Endothelial cell of umbilical vein (primary cell): ENCODE measurements around the gene FDX1.

ENCODE experiments used
- CTCF ChIP-seq, 2 donors: IDR thresholded peaks; 1 replicate in 1 of 2; 2 replicates in 1 of 2; pipeline ENCODE4 v1.5.1; 2011; ENCODE audit warnings: low read length in 2 of 2, mild to moderate bottlenecking in 2 of 2, moderate library complexity in 2 of 2, control low read depth in 1 of 2, inconsistent platforms in 1 of 2, low read depth in 1 of 2; ENCODE audit not compliant: insufficient read depth in 1 of 2; ENCODE audit errors: extremely low read depth in 1 of 2
- EZH2 ChIP-seq: IDR thresholded peaks from 2 replicates; pipeline ENCODE4 v1.6.1; 2012; ENCODE audit warnings: borderline replicate concordance, low read depth, mild to moderate bottlenecking, moderate library complexity, low read length, inconsistent platforms; ENCODE audit not compliant: severe bottlenecking
- FOS ChIP-seq: IDR thresholded peaks from 2 replicates; pipeline ENCODE4 v1.6.1; 2011; ENCODE audit warnings: mild to moderate bottlenecking, low read length, moderate library complexity, borderline replicate concordance; ENCODE audit not compliant: insufficient read depth
- JUN ChIP-seq: IDR thresholded peaks from 2 replicates; pipeline ENCODE4 v1.6.1; 2011; ENCODE audit warnings: borderline replicate concordance, low read depth; ENCODE audit not compliant: insufficient read length, insufficient read depth
- MYC ChIP-seq: IDR thresholded peaks from one replicate; pipeline ENCODE4 v1.6.1; 2011; ENCODE audit warnings: mild to moderate bottlenecking, low read depth, low read length
- POLR2A ChIP-seq: IDR thresholded peaks from 2 replicates; pipeline ENCODE4 v1.6.1; 2012; ENCODE audit warnings: low read depth, mild to moderate bottlenecking, control low read depth, low read length
- POLR2AphosphoS5 ChIP-seq: IDR thresholded peaks from 2 replicates; pipeline ENCODE4 v1.6.1; 2012; ENCODE audit warnings: low read depth, mild to moderate bottlenecking, control low read depth, low read length, moderate library complexity; ENCODE audit not compliant: insufficient read depth

GRCh38 chr11:110431674-110432073 is 1.9 kb downstream of the FDX1 start:
- TF ChIP-seq CTCF (IDR thresholded peaks at IDR 0.05; ENCODE audit: extremely low read depth in 1 of 2, insufficient read depth in 1 of 2, low read depth in 1 of 2, low read length in 2 of 2) (no peak), POLR2A (no peak), POLR2AphosphoS5 (no peak), JUN (no peak), EZH2 (no peak), FOS (no peak), MYC (no peak)
